Middle frontal gyrus (tissue), 1 donor: ENCODE measurements around the gene GNA14.
"Not testable (repeated sequence)": the region's sequence is repeated elsewhere in the genome, so short reads cannot be mapped to it uniquely, and the experiment has no call there.

Source experiments
- DNase-seq: peaks from one replicate; pipeline ENCODE4 v3.0.0-alpha.2; 2015; ENCODE audit warnings: low spot score; ENCODE audit errors: extremely low spot score

GNA14 gene

DNA sequence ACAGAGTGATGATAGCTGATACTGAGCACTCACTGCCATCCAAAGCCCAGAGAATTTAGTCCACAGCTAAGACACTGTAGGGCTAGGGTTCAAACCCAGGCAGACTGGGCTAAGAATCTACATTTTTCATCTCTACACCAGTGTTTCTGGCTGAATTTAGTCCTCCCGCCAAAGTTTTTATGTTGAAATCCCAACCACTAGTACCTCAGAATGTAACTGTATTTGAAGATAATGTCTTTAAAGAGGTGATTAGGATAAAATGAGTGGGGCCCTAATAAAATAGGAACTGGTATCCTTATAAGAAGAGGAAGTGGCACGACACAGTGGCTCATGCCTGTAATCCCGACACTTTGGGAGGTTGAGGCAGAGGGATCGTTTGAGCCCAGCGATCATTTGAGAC, 4.3 kb downstream of the GNA14 start:
- DNase-seq, result no peak

DNA sequence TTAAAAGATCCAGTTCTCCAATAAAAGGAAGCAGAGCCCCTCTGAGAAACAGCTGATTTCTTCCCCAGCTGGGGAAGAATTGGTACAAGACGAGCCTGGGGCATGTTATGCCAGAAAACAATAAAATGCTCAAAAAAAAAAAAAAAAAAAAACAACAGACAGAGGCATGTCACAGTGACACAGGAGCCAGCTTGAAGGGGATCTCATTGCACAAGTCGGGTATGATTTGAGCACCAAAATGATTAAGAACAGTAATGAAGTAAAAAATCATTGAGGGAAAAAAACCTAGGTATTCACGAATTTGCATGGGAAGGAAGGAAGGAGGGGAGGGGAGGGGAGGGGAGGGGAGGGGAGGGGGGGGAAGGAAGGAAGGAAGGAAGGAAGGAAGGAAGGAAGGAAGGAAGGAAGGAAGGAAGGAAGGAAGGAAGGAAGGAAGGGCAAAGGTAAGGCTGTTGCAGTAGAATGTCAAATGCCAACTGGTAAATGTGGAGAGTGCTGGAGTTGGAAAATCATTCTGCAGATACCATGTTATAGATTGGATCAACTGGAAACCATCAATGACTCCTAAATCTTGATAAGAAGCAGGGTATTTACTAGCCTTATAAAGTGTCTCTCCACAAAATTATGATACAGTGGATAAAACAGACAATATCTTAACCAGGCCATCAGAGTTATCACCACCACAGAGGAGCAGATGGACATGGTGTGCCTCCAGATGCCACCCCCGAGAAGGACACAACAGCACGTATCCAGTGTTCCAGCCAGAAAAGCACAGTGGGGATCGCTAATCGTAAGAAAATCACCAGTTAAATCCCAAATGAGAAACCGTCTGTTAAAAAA, 7.2 kb downstream of the GNA14 start:
- no peak for DNase-seq

DNA sequence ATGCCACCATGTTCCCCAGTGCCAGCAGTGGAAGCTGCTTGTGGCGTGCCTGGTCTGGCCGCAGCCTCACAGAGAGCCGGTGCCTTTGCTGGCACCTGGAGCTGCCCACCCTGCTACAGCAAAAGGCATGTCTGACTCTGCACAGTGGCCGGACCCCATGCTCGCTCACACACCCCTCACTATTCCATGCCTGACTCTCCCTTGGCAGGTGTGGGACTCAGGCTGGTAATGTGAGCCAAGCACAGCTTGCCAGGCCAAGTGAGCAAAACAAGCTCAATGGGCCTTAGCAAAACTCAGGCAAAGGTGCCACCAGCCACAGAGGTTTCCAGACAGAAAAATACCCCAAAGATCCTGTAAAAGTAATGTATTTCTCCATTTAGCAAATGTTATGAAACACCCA, 15.5 kb downstream of the GNA14 start:
- no peak for DNase-seq

DNA sequence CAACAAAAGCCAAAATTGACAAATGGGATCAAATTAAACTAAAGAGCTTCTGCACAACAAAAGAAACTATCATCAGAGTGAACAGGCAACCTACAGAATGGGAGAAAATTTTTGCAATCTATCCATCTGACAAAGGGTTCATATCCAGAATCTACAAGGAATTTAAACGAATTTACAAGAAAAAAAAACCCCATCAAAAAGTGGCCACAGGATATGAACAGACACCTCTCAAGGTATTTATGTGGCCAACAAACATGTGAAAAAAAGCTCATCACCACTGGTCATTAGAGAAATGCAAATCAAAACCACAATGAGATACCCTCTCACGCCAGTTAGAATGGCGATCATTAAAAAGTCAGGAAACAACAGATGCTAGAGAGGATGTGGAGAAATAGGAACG, 19.3 kb downstream of the GNA14 start:
- not testable (repeated sequence) for DNase-seq

DNA sequence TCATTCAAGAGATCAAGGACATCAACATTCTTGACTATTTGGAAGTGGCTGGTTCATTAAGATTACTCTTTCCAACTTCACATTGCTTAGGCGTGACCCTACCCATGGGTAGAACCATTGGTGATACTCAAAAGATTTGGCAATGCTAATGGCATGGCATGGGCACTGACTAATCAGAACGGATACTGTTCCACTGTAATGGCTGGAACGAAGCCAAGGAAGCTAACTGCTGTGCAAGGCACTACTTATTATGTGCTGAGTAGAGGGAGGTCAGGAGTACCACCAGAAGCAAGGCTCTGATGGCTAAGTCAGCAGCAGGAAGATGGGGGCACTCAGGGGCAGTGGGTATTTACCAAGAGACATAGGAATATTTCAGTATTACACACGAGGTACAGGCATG, 31.9 kb downstream of the GNA14 start:
- no peak for DNase-seq

DNA sequence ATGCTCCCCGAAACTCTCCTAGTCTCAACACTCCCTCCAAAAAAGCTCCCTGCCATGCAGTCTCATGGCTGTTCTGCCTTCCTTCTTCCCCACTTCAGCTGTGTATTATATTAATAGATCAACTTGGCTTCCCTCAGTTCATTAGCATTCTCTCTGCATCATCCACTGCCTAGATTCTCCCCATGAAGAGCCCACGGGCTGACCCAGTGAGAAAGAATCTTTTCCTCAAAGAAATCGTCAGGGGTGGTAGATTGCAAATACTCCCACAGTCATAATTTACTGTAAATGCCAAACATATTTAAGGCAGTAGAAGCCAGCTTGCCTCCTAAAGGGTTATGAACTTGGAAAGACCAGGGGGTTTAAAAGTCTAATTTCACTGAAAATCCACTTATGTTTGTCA, 33.5 kb downstream of the GNA14 start:
- no peak for DNase-seq

DNA sequence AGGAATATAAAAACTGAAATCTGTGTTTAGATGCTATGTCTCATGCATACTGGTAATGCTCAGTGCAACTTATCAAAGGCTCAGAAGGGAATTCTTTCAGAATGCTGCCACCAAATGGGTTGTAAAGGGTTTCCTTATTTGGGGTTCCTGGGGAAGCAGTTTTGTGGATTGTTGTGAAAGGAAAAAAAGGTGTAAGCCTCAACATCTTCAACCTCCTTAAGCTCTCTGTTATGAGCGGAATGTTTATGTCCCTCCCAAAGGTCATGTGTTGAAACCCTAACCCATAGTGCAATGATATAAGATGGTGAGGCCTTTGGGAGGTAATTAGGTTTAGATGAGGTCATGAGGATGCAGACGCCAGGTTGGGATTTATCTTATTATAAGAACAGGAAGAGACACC, 41.6 kb downstream of the GNA14 start:
- DNase-seq, result no peak

DNA sequence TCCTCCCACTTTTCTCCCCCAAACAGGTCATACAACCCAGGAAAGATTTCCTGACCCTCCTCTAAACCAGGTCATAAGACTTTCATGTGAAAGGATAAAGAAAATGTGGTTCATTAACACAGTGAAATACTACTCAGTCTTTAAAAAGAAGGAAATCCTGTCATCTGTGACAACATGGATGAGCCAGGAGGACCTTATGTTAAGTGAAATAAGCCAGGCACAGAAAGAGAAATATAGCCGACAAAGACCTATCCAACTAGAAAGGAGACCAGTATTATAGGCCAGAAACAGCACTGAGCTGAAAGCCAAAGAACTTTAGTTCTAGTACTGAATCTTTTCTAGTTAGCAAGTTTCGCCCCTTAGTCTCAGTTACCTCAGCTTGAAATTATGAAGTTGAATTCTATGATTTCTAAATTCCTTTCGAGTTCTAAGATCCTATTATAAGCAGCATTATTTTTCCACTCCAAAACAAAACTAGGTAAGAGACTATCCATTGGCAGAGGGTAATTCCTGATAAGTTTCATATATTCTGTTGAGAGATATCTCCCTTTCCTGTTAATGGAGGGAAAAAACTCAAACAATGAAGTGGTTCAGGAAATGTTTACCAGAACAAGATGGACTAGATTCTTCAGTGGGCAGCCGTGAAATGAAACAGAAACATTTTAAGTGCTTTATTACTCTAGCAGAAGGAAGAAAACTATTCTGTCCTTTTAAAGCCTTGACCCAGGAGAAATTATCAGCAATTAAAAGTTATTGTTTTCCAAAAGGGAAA, 42.5 kb downstream of the GNA14 start:
- no peak for DNase-seq

DNA sequence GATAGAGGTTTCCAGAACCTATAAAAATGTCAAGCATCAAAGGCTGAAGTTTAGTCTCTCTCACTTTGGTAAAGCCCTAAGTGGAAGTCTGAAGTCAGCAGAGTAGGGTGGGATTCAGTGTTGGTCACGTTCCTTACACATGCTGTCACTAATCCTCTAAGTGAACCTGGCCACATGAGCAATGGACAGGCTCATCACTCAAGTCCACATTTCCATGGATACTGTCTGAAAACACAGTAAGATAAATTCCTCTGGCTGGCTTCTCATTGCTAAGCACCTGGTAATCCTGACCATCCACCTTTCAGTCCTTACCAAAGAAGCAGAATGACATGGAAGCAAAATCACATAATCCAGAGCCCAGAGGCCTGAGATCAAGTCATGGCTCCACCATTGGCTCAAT, 43.8 kb downstream of the GNA14 start:
- no peak for DNase-seq

DNA sequence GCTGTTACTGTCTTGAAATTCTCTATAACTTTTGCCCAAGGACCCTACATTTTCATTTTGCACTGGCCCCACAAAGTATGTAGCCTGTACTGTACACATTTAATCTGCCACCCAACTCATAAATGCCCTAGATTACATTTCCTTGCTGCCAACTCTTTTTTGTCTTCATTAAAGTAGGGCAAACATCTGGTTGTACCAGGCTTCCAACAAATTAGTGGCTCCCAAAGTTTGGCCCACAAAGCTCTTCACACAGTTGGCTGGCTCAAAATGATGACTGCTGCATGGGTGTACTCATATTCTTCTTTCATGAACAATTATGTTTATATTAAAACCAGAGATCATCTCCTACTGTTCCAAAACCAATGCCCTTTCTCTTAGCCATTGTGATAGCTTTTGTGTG, 45.3 kb downstream of the GNA14 start:
- no peak for DNase-seq

DNA sequence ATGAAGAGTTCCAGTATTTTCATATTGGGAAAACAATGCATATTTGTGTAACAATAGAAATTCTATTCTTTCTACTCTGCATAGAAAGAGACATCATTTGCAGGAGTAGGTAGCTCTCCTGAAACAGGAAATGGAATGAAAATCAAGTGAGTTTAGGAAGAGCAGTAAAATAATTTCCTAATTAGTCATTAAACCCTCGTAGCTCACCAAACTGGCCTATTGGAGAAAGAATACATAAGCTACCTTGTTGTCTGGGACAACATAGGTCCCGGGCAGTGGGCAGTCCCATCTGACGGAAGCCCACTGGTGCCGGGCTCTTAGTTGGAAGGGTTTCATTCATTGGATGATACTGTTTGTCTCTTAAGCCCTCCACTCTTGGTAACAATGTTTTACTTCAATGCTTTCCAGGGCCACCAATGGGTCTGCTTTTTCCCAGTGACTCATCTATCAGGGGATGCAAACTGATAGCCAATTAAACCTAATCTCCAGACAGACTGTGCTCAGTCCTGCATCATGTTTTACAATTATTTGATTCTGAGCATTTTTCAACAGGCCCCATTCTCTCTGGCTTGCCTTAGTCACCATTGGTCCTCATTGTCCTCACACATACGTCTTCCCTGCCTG, 46.5 kb downstream of the GNA14 start:
- no peak for DNase-seq

DNA sequence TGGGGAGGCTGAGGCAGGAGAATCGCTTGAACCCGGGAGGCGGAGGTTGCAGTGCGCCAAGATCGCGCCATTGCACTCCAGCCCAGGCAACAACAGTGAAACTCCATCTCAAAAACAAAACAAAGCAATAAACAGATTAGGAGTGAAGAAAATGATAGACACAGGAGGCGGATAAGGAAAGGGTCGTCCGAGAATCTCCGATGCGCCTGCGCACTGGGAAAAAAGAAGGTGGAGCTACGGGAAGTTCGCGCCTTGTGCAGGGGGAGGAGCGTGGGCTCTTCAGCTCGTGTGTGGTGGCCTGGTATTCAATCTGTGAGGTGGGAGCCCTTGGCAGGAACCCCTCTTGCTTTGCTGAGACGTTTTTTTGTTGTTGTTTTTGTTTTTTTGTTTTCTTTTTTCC, 47.3 kb downstream of the GNA14 start:
- DNase-seq, result no peak

DNA sequence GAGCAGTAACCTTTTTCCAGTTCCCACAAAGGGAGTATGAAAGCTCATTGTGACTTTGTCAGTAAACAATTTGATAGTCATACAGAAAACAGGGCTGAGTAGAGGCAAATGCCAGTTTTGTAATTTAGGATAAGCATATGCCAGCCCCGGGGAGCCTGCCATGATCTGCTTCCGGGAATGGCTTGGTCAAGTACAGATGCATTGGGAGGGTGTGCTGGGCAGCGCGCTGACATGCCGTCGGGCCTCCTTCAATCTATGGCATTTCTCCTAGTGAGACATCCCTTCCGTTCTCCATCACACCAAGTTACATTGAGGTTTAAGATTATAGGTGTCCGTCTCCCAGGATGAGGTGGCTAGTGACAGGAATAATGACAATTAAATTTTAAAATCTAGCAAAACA, 48.6 kb downstream of the GNA14 start:
- DNase-seq, result no peak

DNA sequence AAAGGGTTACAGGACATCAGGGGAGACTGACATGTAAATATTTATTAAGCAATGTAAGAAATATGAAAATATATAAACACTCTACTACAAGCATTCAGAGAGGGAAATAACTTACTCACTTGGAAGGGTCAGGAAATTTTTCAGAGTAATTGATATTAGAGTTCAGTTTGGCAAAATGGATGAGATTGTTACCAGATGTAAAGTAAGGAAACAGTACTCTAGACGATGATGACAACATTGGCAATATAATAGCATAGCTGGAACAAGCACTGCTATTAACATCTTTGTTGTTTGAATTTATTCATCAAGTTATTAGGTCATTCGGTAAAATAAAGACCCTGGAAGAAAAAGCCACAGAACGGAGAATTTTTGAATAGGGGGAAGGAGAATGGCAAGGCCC, 49.1 kb downstream of the GNA14 start:
- DNase-seq, result no peak

DNA sequence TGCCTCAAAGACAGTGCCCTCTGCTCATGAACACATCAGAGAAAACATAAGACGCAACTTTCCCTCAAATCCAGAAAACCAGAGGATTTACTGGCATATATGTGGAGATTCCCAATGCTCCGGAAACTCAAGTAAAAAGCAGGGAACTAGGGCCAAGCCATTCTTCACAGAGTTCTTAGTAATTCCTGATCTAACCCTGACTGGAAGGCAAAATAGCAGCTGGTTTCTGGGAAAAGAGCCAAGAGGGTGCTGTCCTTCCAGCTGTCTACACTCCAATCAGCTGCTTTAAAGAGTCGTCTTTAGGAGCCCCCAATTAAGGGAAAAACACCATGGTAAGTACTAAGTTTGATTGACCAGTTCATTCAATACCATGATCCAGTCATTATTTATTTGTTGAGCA, 49.6 kb downstream of the GNA14 start:
- DNase-seq, result no peak

DNA sequence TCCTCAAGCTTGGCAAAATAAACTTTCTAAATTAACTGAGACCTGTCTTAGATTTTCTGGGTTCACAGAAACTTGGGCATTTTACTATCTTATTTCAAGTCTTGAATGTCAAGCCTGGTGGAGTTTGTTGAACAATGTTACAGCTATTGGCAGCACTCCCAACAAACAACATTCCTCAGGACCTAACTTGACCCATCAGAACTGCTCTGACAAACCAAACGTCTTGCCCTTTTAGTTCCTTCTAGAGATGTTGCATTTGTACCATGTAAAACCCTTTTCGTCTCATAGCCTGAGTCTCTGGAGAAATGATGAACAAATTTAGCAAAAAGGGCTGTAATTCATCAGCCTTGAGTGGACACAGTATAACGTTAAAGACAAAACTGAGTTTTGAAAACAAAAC, 51.1 kb downstream of the GNA14 start:
- no peak for DNase-seq

DNA sequence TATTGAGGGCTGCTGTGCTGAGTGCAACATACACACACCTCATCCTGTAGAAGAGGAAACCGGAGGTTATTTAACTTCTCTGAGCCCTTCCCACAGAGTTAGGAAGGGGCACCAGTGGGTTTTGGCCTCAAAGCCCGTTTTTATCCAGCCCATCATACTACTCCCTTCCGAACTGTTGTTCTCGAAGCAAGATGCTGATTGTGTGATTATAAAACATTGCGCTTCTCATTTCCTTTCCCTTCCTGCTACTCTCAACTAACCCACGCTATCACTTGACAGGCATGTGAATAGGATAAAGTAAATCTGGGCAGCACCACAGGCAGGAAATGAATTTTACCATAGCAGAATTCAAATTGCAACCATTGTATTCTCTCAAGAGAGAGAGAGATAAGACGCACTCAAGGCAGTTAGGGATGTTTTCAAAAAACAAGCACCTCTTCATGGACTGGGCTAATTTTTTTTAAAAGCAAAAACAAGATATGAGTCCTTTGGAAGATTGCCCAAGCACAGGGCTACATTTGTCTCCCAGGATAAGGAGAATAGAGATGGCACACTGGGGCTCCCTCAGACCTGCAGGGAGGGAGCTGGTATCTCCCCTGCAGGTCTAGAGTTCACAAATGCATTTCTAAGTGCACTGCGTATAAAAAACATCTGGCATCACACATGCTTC, 52.6 kb downstream of the GNA14 start:
- DNase-seq, result no peak

DNA sequence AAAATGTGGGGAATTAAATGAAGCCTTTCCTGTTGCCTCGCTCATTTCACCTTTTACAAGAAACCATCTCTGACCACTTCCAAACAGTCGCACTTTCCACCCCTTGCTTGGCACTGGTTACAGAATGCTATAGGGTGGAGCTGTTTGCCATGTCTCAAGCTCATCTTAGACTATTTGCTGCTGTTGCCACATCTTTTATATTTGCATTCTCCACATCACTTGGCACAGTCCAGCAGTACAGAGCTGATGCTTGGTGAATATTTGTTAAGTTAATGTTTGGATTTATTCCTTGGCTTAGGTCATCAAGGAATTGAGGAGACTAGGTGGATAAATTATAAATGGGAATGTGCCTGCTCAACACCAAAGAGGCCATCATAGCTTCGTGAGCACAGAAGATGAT, 53.2 kb downstream of the GNA14 start:
- DNase-seq, result no peak

DNA sequence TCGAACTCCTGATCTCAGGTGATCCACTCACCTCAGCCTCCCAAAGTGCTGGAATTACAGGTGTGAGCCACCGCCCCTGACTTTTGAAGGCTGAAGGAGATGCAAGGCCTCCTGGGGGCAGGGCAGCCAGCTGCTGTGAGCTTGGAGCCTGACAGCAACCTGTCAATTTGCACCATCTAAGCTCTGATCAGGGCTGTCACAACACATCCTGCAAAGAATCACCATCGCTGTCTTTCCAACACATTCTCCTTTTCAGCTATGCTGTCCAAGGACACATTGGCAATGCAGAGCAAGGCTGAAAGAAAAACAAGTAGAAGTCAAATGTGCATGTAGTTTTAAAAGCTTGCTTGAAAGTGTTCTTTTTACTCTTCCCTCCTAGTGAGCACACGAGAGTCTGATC, 54.6 kb downstream of the GNA14 start:
- DNase-seq, result no peak

DNA sequence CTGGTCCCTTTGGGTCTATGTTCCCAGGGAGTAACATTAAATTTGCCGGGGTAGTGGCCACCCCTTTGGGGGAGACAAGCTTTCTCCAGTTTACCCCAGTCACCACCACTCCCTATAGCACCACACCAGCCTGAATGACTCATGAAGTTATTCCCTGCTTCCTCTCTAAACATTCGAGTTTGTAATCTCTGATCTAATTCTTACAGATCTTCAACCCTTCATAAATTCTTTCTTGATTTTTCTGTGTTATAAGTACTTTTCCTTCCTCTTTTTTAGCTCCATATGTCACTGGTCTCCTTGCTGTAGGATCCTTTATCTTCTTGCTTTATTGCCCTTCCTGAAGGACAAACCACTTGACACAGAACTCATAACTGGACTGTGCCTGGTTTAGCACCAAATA, 55.6 kb downstream of the GNA14 start:
- no peak for DNase-seq

DNA sequence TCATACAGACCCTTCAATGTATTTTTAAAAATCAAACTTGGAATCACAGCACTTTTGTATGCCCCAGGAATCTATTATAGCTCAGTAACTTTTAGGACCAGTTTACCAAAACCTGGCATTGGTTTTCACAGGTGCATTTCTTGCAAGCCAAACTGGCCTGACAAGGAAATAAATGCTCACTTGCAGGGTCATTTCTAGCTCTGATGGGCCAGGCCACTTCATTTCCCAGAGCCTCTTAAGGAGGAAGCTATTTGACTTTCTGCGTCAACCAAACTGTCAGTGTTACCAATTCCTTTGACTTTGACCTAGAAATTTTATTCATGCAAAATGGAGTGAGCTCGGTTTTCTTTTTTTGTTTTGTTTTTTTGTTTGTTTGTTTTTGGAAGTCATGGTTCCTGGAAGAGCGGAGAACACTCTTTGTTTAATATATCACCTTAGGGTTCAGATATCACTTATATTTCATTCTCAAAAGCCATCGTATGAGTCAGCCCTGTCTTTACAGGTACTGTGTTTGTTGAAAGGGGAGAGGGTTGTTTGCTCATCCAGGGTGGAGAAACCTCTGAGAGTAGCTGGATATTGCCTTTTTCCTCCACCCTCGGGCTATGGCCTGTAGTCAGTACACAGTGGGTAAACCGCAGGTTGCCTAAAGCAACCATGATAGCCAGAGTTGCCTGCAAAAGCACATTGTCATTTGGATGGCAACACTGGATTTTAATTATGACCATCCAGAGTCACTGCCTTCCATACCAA, 58.9 kb downstream of the GNA14 start:
- no peak for DNase-seq
